Measurements from ENCODE around the gene MAEA.
A peak's percentile ranks its signal among the peaks of the same experiment; 100 is the strongest.
"Not testable (repeated sequence)": the region's sequence is repeated elsewhere in the genome, so short reads cannot be mapped to it uniquely, and the experiment has no call there.

The MAEA gene

GRCh38 chr4:1321946-1322650, 32.4 kb downstream of the MAEA start:
- DNase-seq (ENCODE audit: low read depth), result no peak

GRCh38 chr4:1323280-1323634, 33.6 kb downstream of the MAEA start:
- no peak for DNase-seq (ENCODE audit: low read depth)

- DNase-seq (ENCODE audit: low read depth), result peak; percentile 82
Measured at GRCh38 chr4:1323635-1324442, 34.1 kb downstream of the MAEA start.

- DNase-seq (ENCODE audit: low read depth), result not testable (repeated sequence)
Measured at GRCh38 chr4:1324443-1325175, 34.9 kb downstream of the MAEA start.

- DNase-seq (ENCODE audit: low read depth), result no peak
Measured at GRCh38 chr4:1325176-1325480, 35.4 kb downstream of the MAEA start.

- DNase-seq (ENCODE audit: low read depth), result no peak
Measured at GRCh38 chr4:1325681-1326635, 36.3 kb downstream of the MAEA start.

- DNase-seq (ENCODE audit: low read depth), result no peak
Measured at GRCh38 chr4:1326751-1327525, 37.2 kb downstream of the MAEA start.

- no peak for DNase-seq (ENCODE audit: low read depth)
Measured at GRCh38 chr4:1327526-1328266, 38.0 kb downstream of the MAEA start.

- no peak for DNase-seq (ENCODE audit: low read depth)
Measured at GRCh38 chr4:1328267-1329155, 38.8 kb downstream of the MAEA start.

GRCh38 chr4:1329408-1330371, 40.0 kb downstream of the MAEA start:
- no peak for DNase-seq (ENCODE audit: low read depth)

GRCh38 chr4:1330761-1331590, 41.3 kb downstream of the MAEA start:
- DNase-seq (ENCODE audit: low read depth), result no peak

GRCh38 chr4:1331591-1332353, 42.1 kb downstream of the MAEA start:
- DNase-seq (ENCODE audit: low read depth), result no peak

- DNase-seq (ENCODE audit: low read depth), result no peak
Measured at GRCh38 chr4:1332686-1333085, 43.0 kb downstream of the MAEA start.

GRCh38 chr4:1333256-1333655, 43.6 kb downstream of the MAEA start:
- no peak for DNase-seq (ENCODE audit: low read depth)

GRCh38 chr4:1333851-1334578, 44.3 kb downstream of the MAEA start:
- DNase-seq (ENCODE audit: low read depth), result not testable (repeated sequence)

- no peak for DNase-seq (ENCODE audit: low read depth)
Measured at GRCh38 chr4:1334579-1334895, 44.8 kb downstream of the MAEA start.

Measured in GM04503 (cell line).